HG02623 (cell line): ENCODE data around the gene ACOT9.
"Not testable (repeated sequence)": the region's sequence is repeated elsewhere in the genome, so short reads cannot be mapped to it uniquely, and the experiment has no call there.

ENCODE experiments used
- ATAC-seq: cut with Tn5 transposase; IDR thresholded peaks from one replicate; pipeline ENCODE4 v1.9.1; 2021; ENCODE audit warnings: moderate library complexity; ENCODE audit not compliant: unreplicated experiment

The ACOT9 gene

DNA sequence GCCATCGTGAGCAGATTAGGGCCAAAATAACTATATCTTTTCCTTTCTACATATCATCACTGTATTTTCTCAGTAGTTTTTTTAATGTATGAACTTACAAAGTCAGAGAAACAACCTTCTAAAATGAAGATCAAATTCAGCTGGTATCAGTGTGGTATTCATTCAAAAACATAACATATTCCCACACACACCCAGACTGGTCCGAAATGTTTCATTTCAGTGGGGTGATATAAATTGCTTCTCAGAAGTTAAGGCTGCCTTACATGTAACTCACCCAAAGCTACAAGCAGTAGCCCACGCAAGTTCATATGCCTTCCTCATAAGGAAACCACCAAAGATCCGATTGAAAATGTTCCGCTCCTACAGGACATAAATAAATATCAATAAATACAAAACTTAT lies 37.8 kb downstream of the ACOT9 start:
- ATAC-seq = no peak

- ATAC-seq = no peak
Measured at GRCh38 chrX:23704673-23705206, 38.3 kb downstream of the ACOT9 start.

GRCh38 chrX:23699636-23700194 lies 43.4 kb downstream of the ACOT9 start:
- ATAC-seq = no peak

DNA sequence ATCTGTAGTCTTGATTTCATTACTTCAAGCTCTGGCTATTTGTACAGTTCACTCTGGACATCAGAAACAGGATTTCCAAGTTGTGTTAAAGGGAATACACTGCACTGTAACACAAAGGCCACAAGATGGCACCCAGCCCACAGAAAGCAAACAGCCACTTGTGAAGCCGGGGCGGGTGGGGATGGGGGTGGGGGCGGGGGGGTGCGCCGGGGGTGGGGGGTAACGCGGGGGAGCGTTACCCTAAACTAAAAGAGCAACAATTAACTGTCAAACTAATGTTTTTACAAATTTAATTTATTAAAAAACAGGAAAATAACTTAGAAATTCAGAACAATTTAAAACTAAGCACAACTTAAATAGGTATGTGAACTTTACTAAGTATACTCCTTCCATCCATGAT lies 48.5 kb downstream of the ACOT9 start:
- ATAC-seq = peak; percentile 67

DNA sequence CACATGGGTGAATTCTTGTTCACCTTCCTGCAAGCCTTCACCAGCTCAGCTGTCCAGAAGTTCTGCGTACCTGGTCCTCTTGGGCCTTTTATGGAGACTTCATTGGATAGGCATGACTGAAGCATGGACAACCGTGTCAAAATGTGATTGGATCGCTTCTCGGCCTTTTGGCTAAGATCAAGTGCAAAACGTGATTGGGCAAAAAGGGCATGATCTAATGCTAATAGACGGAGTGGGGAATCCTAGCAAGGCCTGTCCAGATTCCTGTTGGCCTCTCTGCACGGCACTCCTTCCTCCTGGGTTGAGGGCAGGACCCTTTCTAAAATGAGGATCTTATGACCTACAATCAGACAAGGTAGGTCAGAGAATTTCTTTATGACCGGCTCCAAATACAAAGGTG lies 50.9 kb downstream of the ACOT9 start:
- ATAC-seq = no peak

GRCh38 chrX:23676486-23676885 lies 66.6 kb downstream of the ACOT9 start:
- ATAC-seq = not testable (repeated sequence)

DNA sequence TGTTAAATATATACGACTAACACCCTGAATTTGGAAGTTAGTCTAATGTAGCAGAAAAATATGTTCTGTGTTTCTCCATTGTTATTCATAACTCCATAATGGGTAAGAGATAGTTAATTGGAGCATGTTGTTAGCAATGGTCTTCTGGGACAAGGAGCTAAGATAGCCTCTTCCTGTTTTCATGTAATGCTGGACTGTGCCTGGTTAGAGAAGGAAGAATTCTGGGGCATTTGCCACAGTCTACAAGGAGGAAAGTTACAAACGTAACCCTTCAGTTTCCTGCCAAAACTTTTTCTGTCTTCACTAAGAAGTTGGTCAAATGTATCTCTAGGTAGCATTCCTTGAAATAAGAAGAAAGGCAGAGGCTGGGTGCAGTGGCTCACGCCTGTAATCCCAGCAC lies 70.0 kb downstream of the ACOT9 start:
- ATAC-seq = no peak

- no peak for ATAC-seq
Measured at GRCh38 chrX:23670528-23670927, 72.5 kb downstream of the ACOT9 start.

- ATAC-seq = peak; percentile 35
Measured at GRCh38 chrX:23668335-23668734, 74.7 kb downstream of the ACOT9 start.

DNA sequence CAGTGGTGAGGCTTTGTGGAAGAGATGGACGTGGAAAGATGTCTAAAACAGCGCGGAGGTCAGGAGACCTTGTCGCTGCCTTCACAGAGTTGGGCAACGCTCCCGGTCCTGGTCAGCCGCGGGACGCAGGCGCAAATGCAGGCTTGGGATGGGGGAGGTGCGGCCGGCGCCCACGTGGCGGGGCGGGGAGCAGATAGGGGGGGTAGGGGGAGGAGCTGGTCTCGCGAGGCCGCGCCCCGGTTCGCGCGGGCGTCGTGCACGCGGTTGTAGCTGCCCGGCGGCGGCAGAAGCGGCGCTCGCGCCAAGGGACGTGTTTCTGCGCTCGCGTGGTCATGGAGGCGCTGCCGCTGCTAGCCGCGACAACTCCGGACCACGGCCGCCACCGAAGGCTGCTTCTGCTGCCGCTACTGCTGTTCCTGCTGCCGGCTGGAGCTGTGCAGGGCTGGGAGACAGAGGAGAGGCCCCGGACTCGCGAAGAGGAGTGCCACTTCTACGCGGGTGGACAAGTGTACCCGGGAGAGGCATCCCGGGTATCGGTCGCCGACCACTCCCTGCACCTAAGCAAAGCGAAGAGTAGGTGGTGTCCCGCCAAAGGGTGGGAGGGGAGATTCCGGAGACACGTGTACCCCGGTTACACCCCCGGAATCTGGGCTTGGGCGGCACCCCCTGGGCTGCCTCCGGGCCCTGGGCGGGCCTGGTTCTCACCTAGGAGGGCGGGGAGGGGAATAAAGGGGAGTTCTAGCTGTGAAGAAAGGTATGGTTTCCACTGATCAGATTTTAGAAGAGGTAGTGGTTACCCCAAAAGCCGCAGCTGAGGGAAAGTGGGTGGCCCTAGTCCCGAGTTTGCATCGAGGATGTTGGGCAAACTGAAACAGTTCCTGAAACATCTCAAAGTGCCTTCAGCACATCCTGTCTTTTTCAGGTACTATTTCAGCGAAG lies 75.6 kb downstream of the ACOT9 start, which contains the start of gene PRDX4:
PRDX4 (plus strand) TSS at position 255 of the 939 bp plus-strand sequence; CDS start at position 333, 78 bp downstream.
- peak; percentile 49 for ATAC-seq

GRCh38 chrX:23666282-23666681 lies 76.8 kb downstream of the ACOT9 start:
- no peak for ATAC-seq

DNA sequence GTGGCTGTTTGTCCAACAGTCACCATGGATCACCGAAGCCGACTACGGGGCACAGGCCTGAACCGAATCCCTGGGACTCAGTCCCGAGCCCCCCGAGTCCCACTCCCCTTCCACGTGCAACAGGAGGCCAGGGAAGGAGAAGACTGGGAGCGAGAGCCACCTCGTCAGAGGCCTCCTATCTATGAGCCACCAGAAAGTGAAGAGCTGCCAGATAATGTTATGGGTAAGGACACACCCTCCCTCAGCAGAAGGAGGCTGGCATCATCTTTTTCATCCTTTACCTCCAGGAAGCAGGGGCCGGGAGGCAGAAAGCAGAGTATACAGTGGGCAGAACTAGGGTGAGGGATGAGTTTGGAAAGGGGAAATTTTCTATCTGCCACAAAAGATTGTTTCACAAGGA lies 78.6 kb downstream of the ACOT9 start:
- ATAC-seq = no peak

DNA sequence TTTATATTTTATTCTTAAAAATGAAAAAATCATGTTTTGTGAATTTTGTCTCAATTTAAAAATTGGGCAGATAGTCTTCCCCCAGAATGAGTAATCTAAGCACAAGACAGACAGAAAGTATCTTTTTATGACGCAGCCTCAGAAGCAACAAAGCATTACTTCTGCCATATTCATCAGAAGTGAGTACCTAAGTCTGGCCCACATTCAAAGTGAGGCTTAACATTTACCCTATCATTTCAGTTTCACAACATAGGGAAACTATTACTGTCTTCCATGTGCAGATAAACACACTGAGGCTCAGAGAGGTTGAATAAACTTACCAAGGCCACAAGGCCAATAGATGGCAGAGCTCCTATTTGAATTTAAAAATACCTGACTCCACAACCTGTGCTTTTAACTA lies 80.2 kb downstream of the ACOT9 start:
- ATAC-seq = peak; percentile 52

GRCh38 chrX:23662187-23662586 lies 80.9 kb downstream of the ACOT9 start:
- ATAC-seq = peak; percentile 51

GRCh38 chrX:23661671-23662070 lies 81.4 kb downstream of the ACOT9 start:
- ATAC-seq = no peak

- ATAC-seq = no peak
Measured at GRCh38 chrX:23660766-23661132, 82.3 kb downstream of the ACOT9 start.

- ATAC-seq = not testable (repeated sequence)
Measured at GRCh38 chrX:23660083-23660765, 82.9 kb downstream of the ACOT9 start.

DNA sequence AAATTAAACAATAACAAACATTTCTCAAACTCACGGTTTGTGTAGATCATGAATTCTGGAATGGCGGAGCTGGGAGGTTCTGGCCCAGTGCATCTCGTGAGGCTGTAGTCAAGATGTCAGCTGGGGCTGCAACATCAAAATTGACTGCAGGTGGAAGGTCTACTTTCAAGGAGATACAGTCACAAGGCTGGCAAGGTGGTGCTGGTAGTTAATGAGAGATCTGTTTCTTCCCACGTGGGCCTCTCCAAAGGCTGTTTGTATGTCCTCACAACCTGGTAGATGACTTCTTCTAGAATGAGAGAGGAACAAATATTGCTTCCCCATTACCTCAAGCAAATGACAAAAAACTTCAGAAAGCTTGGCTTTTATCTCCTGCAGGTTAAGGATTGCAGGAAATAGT lies 83.7 kb downstream of the ACOT9 start:
- no peak for ATAC-seq

DNA sequence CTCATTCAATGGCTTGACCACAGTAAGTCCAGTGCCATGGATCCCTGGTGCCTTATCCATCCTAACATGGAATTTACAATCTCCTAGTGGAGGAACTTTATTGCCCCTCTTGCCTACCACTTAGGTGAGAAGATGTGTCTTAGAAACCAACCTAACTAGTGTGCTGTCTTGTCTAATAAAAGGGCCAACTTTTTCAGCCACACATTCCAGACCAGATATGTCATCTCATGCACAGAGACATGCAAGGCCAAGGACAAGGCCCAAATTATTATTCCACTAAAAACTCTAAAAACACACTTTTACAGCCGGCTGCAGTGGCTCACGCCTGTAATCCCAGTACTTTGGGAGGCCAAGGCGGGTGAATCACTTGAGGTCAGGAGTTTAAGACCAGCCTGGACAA lies 86.4 kb downstream of the ACOT9 start:
- ATAC-seq = no peak

GRCh38 chrX:23656091-23656490 lies 87.0 kb downstream of the ACOT9 start:
- no peak for ATAC-seq
